Gastrocnemius medialis (tissue), 4 donors: ENCODE data around the gene TNFRSF18.

Experiments
- POLR2A ChIP-seq, 2 donors: fragments of 450-650 bp; IDR thresholded peaks; one replicate each; pipeline ENCODE4 v1.6.1; 2017; ENCODE audit warnings: antibody characterized with exemption in 2 of 2, mild to moderate bottlenecking in 2 of 2, moderate library complexity in 2 of 2
- TF ChIP-seq, protein P1 (sequence below), 5 experiments: fragments of 450-650 bp in 3 of 5; fragments of 200-600 bp in 2 of 5; sonication (generic) in 2 of 5; IDR thresholded peaks in 4 of 5; conservative IDR thresholded peaks in 1 of 5; 1 replicate in 4 of 5; 2 replicates in 1 of 5; pipeline ENCODE4 v1.5.1; 2016 to 2019; ENCODE audit warnings: antibody characterized with exemption in 5 of 5, mild to moderate bottlenecking in 3 of 5, moderate library complexity in 3 of 5

- TF ChIP-seq, protein P1, sequence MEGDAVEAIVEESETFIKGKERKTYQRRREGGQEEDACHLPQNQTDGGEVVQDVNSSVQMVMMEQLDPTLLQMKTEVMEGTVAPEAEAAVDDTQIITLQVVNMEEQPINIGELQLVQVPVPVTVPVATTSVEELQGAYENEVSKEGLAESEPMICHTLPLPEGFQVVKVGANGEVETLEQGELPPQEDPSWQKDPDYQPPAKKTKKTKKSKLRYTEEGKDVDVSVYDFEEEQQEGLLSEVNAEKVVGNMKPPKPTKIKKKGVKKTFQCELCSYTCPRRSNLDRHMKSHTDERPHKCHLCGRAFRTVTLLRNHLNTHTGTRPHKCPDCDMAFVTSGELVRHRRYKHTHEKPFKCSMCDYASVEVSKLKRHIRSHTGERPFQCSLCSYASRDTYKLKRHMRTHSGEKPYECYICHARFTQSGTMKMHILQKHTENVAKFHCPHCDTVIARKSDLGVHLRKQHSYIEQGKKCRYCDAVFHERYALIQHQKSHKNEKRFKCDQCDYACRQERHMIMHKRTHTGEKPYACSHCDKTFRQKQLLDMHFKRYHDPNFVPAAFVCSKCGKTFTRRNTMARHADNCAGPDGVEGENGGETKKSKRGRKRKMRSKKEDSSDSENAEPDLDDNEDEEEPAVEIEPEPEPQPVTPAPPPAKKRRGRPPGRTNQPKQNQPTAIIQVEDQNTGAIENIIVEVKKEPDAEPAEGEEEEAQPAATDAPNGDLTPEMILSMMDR (IDR thresholded peaks at IDR 0.05 in 4 of 5, conservative IDR thresholded peaks at IDR 0.05 in 1 of 5), result no peak
- no peak for TF ChIP-seq POLR2A (IDR thresholded peaks at IDR 0.05)
Measured at GRCh38 chr1:1153874-1154273, 52.5 kb downstream of the TNFRSF18 start.
